NT2/D1 (cell line): ENCODE data around the gene KCNK3.

Source experiments
- SUZ12 ChIP-seq: IDR thresholded peaks from 2 replicates; pipeline ENCODE4 v1.6.1; 2011; ENCODE audit not compliant: insufficient read length, insufficient read depth; ENCODE audit errors: extremely low read depth
- YY1 ChIP-seq: IDR thresholded peaks from 2 replicates; pipeline ENCODE4 v1.6.1; 2011; ENCODE audit not compliant: insufficient read length, insufficient read depth
- ZNF274 ChIP-seq: IDR thresholded peaks from 2 replicates; pipeline ENCODE4 v1.6.1; 2011; ENCODE audit warnings: mild to moderate bottlenecking, low read depth, low read length

- no peak for TF ChIP-seq YY1
- no peak for TF ChIP-seq SUZ12
- TF ChIP-seq ZNF274: no peak
These were observed 23.4 kb upstream of the KCNK3 start for GRCh38 chr2:26668856-26669750.
